RWPE2 (cell line): Measurements from ENCODE around the gene HS6ST1.
A peak's percentile ranks its signal among the peaks of the same experiment; 100 is the strongest.

Experiments
- ATAC-seq: fragments of 200-7000 bp; cut with Tn5 transposase; 3 replicates; pipeline ENCODE4 v1.9.1; 2021; ENCODE audit warnings: low read depth
- DNase-seq: peaks from one replicate; pipeline ENCODE4 v3.0.0-alpha.2; 2020; ENCODE audit warnings: low spot score
- H3K27ac ChIP-seq: fragments of 450-650 bp; 2 replicates; pipeline ENCODE4 v1.5.1; 2017; ENCODE audit warnings: mild to moderate bottlenecking; ENCODE audit not compliant: poor library complexity, severe bottlenecking
- H3K27me3 ChIP-seq: fragments of 250-450 bp; sonication (Bioruptor Pico); 2 replicates; pipeline ENCODE4 v1.5.1; 2021; ENCODE audit warnings: mild to moderate bottlenecking, moderate library complexity; ENCODE audit not compliant: insufficient read depth, poor library complexity, severe bottlenecking
- H3K36me3 ChIP-seq: fragments of 250-450 bp; sonication (Bioruptor Pico); 2 replicates; pipeline ENCODE4 v1.5.1; 2020; ENCODE audit warnings: low read depth, mild to moderate bottlenecking, moderate library complexity
- H3K4me1 ChIP-seq: fragments of 250-450 bp; sonication (Bioruptor Pico); 2 replicates; pipeline ENCODE4 v1.5.1; 2021; ENCODE audit warnings: mild to moderate bottlenecking, moderate library complexity; ENCODE audit not compliant: insufficient read depth, poor library complexity, severe bottlenecking
- H3K4me3 ChIP-seq: fragments of 250-450 bp; sonication (Bioruptor Pico); 2 replicates; pipeline ENCODE4 v1.5.1; 2021; ENCODE audit warnings: mild to moderate bottlenecking, moderate library complexity; ENCODE audit not compliant: severe bottlenecking
- H3K9me3 ChIP-seq: fragments of 250-450 bp; sonication (Bioruptor Pico); 2 replicates; pipeline ENCODE4 v1.5.1; 2021; ENCODE audit warnings: mild to moderate bottlenecking, moderate library complexity; ENCODE audit not compliant: severe bottlenecking
- TF ChIP-seq, protein P1 (sequence below): fragments of 450-650 bp; IDR thresholded peaks from one replicate; pipeline ENCODE4 v1.5.1; 2017; ENCODE audit warnings: mild to moderate bottlenecking, moderate library complexity; ENCODE audit not compliant: poor library complexity, severe bottlenecking

Gene HS6ST1

GRCh38 chr2:128313091-128313836 is 5.4 kb downstream of the HS6ST1 start:
- peak; percentile 64 for ATAC-seq
- TF ChIP-seq, protein P1, sequence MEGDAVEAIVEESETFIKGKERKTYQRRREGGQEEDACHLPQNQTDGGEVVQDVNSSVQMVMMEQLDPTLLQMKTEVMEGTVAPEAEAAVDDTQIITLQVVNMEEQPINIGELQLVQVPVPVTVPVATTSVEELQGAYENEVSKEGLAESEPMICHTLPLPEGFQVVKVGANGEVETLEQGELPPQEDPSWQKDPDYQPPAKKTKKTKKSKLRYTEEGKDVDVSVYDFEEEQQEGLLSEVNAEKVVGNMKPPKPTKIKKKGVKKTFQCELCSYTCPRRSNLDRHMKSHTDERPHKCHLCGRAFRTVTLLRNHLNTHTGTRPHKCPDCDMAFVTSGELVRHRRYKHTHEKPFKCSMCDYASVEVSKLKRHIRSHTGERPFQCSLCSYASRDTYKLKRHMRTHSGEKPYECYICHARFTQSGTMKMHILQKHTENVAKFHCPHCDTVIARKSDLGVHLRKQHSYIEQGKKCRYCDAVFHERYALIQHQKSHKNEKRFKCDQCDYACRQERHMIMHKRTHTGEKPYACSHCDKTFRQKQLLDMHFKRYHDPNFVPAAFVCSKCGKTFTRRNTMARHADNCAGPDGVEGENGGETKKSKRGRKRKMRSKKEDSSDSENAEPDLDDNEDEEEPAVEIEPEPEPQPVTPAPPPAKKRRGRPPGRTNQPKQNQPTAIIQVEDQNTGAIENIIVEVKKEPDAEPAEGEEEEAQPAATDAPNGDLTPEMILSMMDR, result peak; percentile 43
- Histone ChIP-seq H3K27ac (no peak overlapping the region), H3K4me1 (no peaks in the 10 kb centered on the region), H3K27me3 (no peaks in the 10 kb centered on the region), H3K9me3 (no peaks in the 10 kb centered on the region), H3K36me3 (peaks cover 4% of the 10 kb centered on the region; the same call in 1 of the 2 replicates), H3K4me3 (no peak overlapping the region)
- DNase-seq, result peak; percentile 48

DNA sequence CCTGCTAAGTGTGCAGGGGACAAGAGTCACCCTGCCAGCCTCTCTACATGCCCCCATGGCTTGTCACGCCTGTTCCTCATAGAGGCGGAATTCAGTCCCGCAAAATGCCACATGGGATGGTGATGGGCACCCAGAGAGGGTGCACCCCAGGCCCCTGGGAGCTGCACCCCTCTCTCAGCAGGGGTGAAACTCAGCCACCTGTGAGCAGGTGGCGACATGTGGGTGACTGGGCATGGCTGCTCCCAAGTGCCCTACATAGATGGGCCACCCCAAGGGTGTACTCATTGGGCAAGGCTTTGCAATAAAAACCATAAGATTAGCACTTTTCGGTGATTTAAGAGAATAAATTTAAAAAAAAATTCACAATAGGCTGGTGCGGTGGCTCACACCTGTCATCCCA is 6.3 kb downstream of the HS6ST1 start:
- Histone ChIP-seq H3K27me3 (no peaks in the 10 kb centered on the region), H3K4me1 (no peaks in the 10 kb centered on the region), H3K9me3 (no peaks in the 10 kb centered on the region), H3K27ac (no peak overlapping the region), H3K36me3 (peaks cover 4% of the 10 kb centered on the region; the same call in 1 of the 2 replicates), H3K4me3 (no peak overlapping the region)
- TF ChIP-seq, protein P1, result no peak
- ATAC-seq (no peak), DNase-seq (no peak)

GRCh38 chr2:128311755-128312341 is 6.8 kb downstream of the HS6ST1 start:
- peaks cover 4% of the 10 kb centered on the region; the same call in 1 of the 2 replicates for H3K36me3 ChIP-seq
- H3K4me1 ChIP-seq, result peaks cover 3% of the 10 kb centered on the region
- H3K4me3 ChIP-seq, result no peak overlapping the region

DNA sequence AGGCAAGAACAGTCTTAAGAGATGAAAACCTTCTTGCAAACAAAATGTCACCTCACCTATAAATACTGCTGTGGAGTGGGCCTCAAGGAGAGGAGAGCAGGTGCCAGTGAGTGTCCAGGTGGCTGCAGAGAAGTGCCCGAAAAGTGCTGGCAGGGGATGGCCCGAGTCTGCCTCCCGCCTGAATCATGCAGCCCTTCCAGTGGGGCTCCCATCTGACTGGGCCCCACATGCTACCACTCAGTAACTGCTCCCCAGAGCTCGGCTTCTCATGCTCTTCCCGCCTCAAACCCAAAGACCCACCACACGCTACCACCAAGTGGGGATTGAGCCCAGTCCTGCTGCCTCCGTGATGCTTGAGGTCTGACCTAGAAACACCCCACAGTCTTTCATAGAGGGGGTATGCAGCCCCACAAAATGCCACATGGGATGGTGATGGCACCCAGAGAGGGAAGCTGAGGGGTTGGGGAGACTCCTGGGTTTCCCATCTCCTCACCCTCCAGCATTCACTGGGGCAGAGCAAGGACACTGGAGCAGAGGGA is 7.4 kb downstream of the HS6ST1 start:
- Histone ChIP-seq H3K4me1 (peaks cover 8% of the 10 kb centered on the region), H3K27ac (no peak overlapping the region), H3K27me3 (no peaks in the 10 kb centered on the region), H3K9me3 (no peaks in the 10 kb centered on the region), H3K4me3 (no peak overlapping the region), H3K36me3 (peaks cover 4% of the 10 kb centered on the region; the same call in 1 of the 2 replicates)
- ATAC-seq (no peak), DNase-seq (no peak)
- TF ChIP-seq, protein P1, result no peak

More at GRCh38 chr2:128311755-128312341, 6.8 kb downstream of the HS6ST1 start:
- Histone ChIP-seq H3K9me3 (no peaks in the 10 kb centered on the region), H3K27me3 (no peaks in the 10 kb centered on the region), H3K27ac (no peak overlapping the region)
- DNase-seq (peak; percentile 46), ATAC-seq (no peak)
- TF ChIP-seq, protein P1, result no peak
